ENCODE measurements around the gene SLC46A1.

SLC46A1 gene

GRCh38 chr17:28402844-28403243 is 3.2 kb downstream of the SLC46A1 start:
- DNase-seq = no peak

GRCh38 chr17:28402224-28402630 is 3.8 kb downstream of the SLC46A1 start:
- DNase-seq = no peak

GRCh38 chr17:28399808-28400207 is 6.2 kb downstream of the SLC46A1 start:
- DNase-seq = no peak

- DNase-seq = no peak
Measured at GRCh38 chr17:28398280-28398981, 7.6 kb downstream of the SLC46A1 start.

- no peak for DNase-seq
Measured at GRCh38 chr17:28397687-28398279, 8.2 kb downstream of the SLC46A1 start.

GRCh38 chr17:28397275-28397674 is 8.7 kb downstream of the SLC46A1 start:
- no peak for DNase-seq

GRCh38 chr17:28396635-28397239 is 9.3 kb downstream of the SLC46A1 start:
- no peak for DNase-seq

GRCh38 chr17:28395968-28396367 is 10.0 kb downstream of the SLC46A1 start:
- no peak for DNase-seq

GRCh38 chr17:28395426-28395825 is 10.6 kb downstream of the SLC46A1 start:
- DNase-seq = no peak

- no peak for DNase-seq
Measured at GRCh38 chr17:28394337-28395116, 11.5 kb downstream of the SLC46A1 start.

GRCh38 chr17:28392491-28392890 is 13.5 kb downstream of the SLC46A1 start:
- DNase-seq = no peak

- DNase-seq = no peak
Measured at GRCh38 chr17:28391401-28391800, 14.6 kb downstream of the SLC46A1 start.

GRCh38 chr17:28390984-28391383 is 15.0 kb downstream of the SLC46A1 start:
- no peak for DNase-seq

- no peak for DNase-seq
Measured at GRCh38 chr17:28390563-28390962, 15.4 kb downstream of the SLC46A1 start.

GRCh38 chr17:28390141-28390540 is 15.9 kb downstream of the SLC46A1 start:
- DNase-seq = no peak

- no peak for DNase-seq
Measured at GRCh38 chr17:28388106-28388505, 17.9 kb downstream of the SLC46A1 start.

- DNase-seq = no peak
Measured at GRCh38 chr17:28386391-28386790, 19.6 kb downstream of the SLC46A1 start.

- DNase-seq = no peak
Measured at GRCh38 chr17:28385406-28385805, 20.6 kb downstream of the SLC46A1 start.

GRCh38 chr17:28385037-28385400 is 21.0 kb downstream of the SLC46A1 start:
- DNase-seq = no peak

GRCh38 chr17:28384281-28385036 is 21.6 kb downstream of the SLC46A1 start:
- peak; percentile 24 for DNase-seq

- no peak for DNase-seq
Measured at GRCh38 chr17:28381141-28381825, 24.7 kb downstream of the SLC46A1 start.

All from NCI-H1417 treated with DMSO at 0.1 percent for 48 hours (cell line).